GM12875 (cell line): ENCODE data around the gene ILF3.

ENCODE experiments used
- H3K4me3 ChIP-seq: one replicate; pipeline ENCODE4 v1.5.1; 2011; ENCODE audit warnings: low read depth, low read length, control low read depth
- CTCF ChIP-seq: IDR thresholded peaks from 2 replicates; pipeline ENCODE4 v1.5.1; 2011; ENCODE audit warnings: low read depth, mild to moderate bottlenecking, control low read depth, inconsistent platforms, low read length, moderate library complexity, borderline replicate concordance; ENCODE audit not compliant: insufficient read depth

The ILF3 gene

GRCh38 chr19:10653732-10654609 lies at the start of gene ILF3:
ILF3 (plus strand) TSS chr19:10654346; CDS start chr19:10670606, 16,260 bp downstream.
- TF ChIP-seq CTCF: no peak

GRCh38 chr19:10604460-10604980 lies 49.6 kb upstream of the ILF3 start:
- TF ChIP-seq CTCF: no peak
- H3K4me3 ChIP-seq: peak overlapping the region; percentile 99

More at GRCh38 chr19:10653732-10654609, at the start of gene ILF3:
- peak within 1 kb of the TSS; percentile 76 for H3K4me3 ChIP-seq

GRCh38 chr19:10611907-10612306 lies 42.2 kb upstream of the ILF3 start:
- no peak for TF ChIP-seq CTCF

GRCh38 chr19:10612499-10613119 lies 41.5 kb upstream of the ILF3 start:
- H3K4me3 ChIP-seq: no peak overlapping the region
- TF ChIP-seq CTCF: no peak

More at GRCh38 chr19:10611907-10612306, 42.2 kb upstream of the ILF3 start:
- no peak overlapping the region for H3K4me3 ChIP-seq

GRCh38 chr19:10615429-10616023 lies 38.6 kb upstream of the ILF3 start:
- H3K4me3 ChIP-seq: no peak overlapping the region
- TF ChIP-seq CTCF: no peak

GRCh38 chr19:10617409-10618121 lies 36.6 kb upstream of the ILF3 start:
- TF ChIP-seq CTCF: no peak
- H3K4me3 ChIP-seq: no peak overlapping the region
